MG63 (cell line): Measurements from ENCODE around the gene CBLB. TPM values are rescaled to one million over a fixed set of nuclear protein-coding genes. Genes with fewer than 3 reads are reported as not detected.
"Not testable (repeated sequence)": the region's sequence is repeated elsewhere in the genome, so short reads cannot be mapped to it uniquely, and the experiment has no call there.

ENCODE experiments used
- DNase-seq: peaks from one replicate; pipeline ENCODE4 v3.0.0-alpha.2; 2020
- H3K27me3 ChIP-seq: fragments of 250-450 bp; sonication (Bioruptor Pico); 2 replicates; pipeline ENCODE4 v1.5.1; 2020; ENCODE audit warnings: mild to moderate bottlenecking, moderate library complexity
- H3K36me3 ChIP-seq: fragments of 250-450 bp; sonication (Bioruptor Pico); 2 replicates; pipeline ENCODE4 v1.5.1; 2020; ENCODE audit warnings: mild to moderate bottlenecking, moderate library complexity
- H3K4me3 ChIP-seq: fragments of 250-450 bp; sonication (Bioruptor Pico); 2 replicates; pipeline ENCODE4 v1.5.1; 2020; ENCODE audit warnings: mild to moderate bottlenecking, moderate library complexity
- H3K9me3 ChIP-seq: fragments of 250-450 bp; sonication (Bioruptor Pico); 2 replicates; pipeline ENCODE4 v1.5.1; 2020; ENCODE audit warnings: mild to moderate bottlenecking, moderate library complexity
- total RNA-seq: library from RNA; depleted of rRNA; stranded (reverse); fragments of >200 nt; shearing (Covaris generic); gene quantifications from 2 replicates; pipeline ENCODE4 v1.2.3, GENCODE V29; 2014; ENCODE audit warnings: low replicate concordance

CBLB gene
- total RNA-seq, 1 experiment from 2014 or later: 2.9 TPM

GRCh38 chr3:105764378-105765307 is 104.2 kb downstream of the CBLB start:
- H3K27me3 ChIP-seq: no peaks in the 10 kb centered on the region
- no peak overlapping the region for H3K4me3 ChIP-seq
- H3K9me3 ChIP-seq: peaks cover 3% of the 10 kb centered on the region; the same call in 1 of the 2 replicates
- no peak for DNase-seq
- H3K36me3 ChIP-seq: no peaks in the 10 kb centered on the region; the same call in 1 of the 2 replicates

- no peak for DNase-seq
- Histone ChIP-seq H3K9me3 (peaks cover 3% of the 10 kb centered on the region; the same call in 1 of the 2 replicates), H3K4me3 (no peak overlapping the region), H3K36me3 (no peaks in the 10 kb centered on the region; the same call in 1 of the 2 replicates), H3K27me3 (no peaks in the 10 kb centered on the region)
Measured at GRCh38 chr3:105763659-105764036, 105.2 kb downstream of the CBLB start.

GRCh38 chr3:105762749-105763658 is 105.8 kb downstream of the CBLB start:
- Histone ChIP-seq H3K27me3 (no peaks in the 10 kb centered on the region), H3K4me3 (no peak overlapping the region), H3K36me3 (no peaks in the 10 kb centered on the region; the same call in 1 of the 2 replicates), H3K9me3 (peaks cover 3% of the 10 kb centered on the region; the same call in 1 of the 2 replicates)
- no peak for DNase-seq

- not testable (repeated sequence) for DNase-seq, H3K4me3 ChIP-seq, H3K27me3 ChIP-seq, H3K36me3 ChIP-seq, H3K9me3 ChIP-seq
Measured at GRCh38 chr3:105762214-105762613, 106.6 kb downstream of the CBLB start.

- Histone ChIP-seq H3K27me3 (no peaks in the 10 kb centered on the region), H3K4me3 (no peak overlapping the region), H3K36me3 (no peaks in the 10 kb centered on the region; the same call in 1 of the 2 replicates), H3K9me3 (peaks cover 3% of the 10 kb centered on the region; the same call in 1 of the 2 replicates)
- no peak for DNase-seq
Measured at GRCh38 chr3:105759442-105760078, 109.3 kb downstream of the CBLB start.

GRCh38 chr3:105758451-105758850 is 110.4 kb downstream of the CBLB start:
- no peak overlapping the region for H3K4me3 ChIP-seq
- H3K36me3 ChIP-seq: no peaks in the 10 kb centered on the region
- DNase-seq: peak; percentile 3
- H3K27me3 ChIP-seq: no peaks in the 10 kb centered on the region
- H3K9me3 ChIP-seq: peaks cover 3% of the 10 kb centered on the region; the same call in 1 of the 2 replicates

GRCh38 chr3:105755121-105755886 is 113.5 kb downstream of the CBLB start:
- H3K4me3 ChIP-seq: no peak overlapping the region
- no peaks in the 10 kb centered on the region for H3K9me3 ChIP-seq

GRCh38 chr3:105752791-105753415 is 115.9 kb downstream of the CBLB start:
- Histone ChIP-seq H3K9me3 (no peaks in the 10 kb centered on the region), H3K27me3 (no peaks in the 10 kb centered on the region), H3K36me3 (no peaks in the 10 kb centered on the region), H3K4me3 (no peak overlapping the region)
- no peak for DNase-seq

More at GRCh38 chr3:105755121-105755886, 113.5 kb downstream of the CBLB start:
- no peak for DNase-seq
- no peaks in the 10 kb centered on the region for H3K36me3 ChIP-seq
- no peaks in the 10 kb centered on the region for H3K27me3 ChIP-seq

GRCh38 chr3:105747696-105748095 is 121.1 kb downstream of the CBLB start:
- DNase-seq: no peak

GRCh38 chr3:105747060-105747541 is 121.7 kb downstream of the CBLB start:
- H3K27me3 ChIP-seq: no peaks in the 10 kb centered on the region
- no peak overlapping the region for H3K4me3 ChIP-seq
- DNase-seq: no peak
- H3K9me3 ChIP-seq: no peaks in the 10 kb centered on the region
- H3K36me3 ChIP-seq: no peaks in the 10 kb centered on the region

More at GRCh38 chr3:105747696-105748095, 121.1 kb downstream of the CBLB start:
- Histone ChIP-seq H3K9me3 (no peaks in the 10 kb centered on the region), H3K4me3 (no peak overlapping the region), H3K27me3 (no peaks in the 10 kb centered on the region), H3K36me3 (no peaks in the 10 kb centered on the region)

- no peaks in the 10 kb centered on the region for H3K27me3 ChIP-seq
- no peak overlapping the region for H3K4me3 ChIP-seq
- H3K36me3 ChIP-seq: no peaks in the 10 kb centered on the region
- no peak for DNase-seq
- H3K9me3 ChIP-seq: no peaks in the 10 kb centered on the region
Measured at GRCh38 chr3:105746231-105746996, 122.4 kb downstream of the CBLB start.

- no peak for DNase-seq
- no peaks in the 10 kb centered on the region for H3K27me3 ChIP-seq
Measured at GRCh38 chr3:105745046-105745445, 123.8 kb downstream of the CBLB start.

GRCh38 chr3:105744202-105744601 is 124.6 kb downstream of the CBLB start:
- Histone ChIP-seq H3K36me3 (no peaks in the 10 kb centered on the region), H3K4me3 (no peak overlapping the region), H3K9me3 (no peaks in the 10 kb centered on the region), H3K27me3 (no peaks in the 10 kb centered on the region)
- DNase-seq: no peak

More at GRCh38 chr3:105745046-105745445, 123.8 kb downstream of the CBLB start:
- Histone ChIP-seq H3K4me3 (no peak overlapping the region), H3K36me3 (no peaks in the 10 kb centered on the region), H3K9me3 (no peaks in the 10 kb centered on the region)

- Histone ChIP-seq H3K9me3 (no peaks in the 10 kb centered on the region), H3K36me3 (no peaks in the 10 kb centered on the region), H3K4me3 (no peak overlapping the region), H3K27me3 (no peaks in the 10 kb centered on the region)
- DNase-seq: no peak
Measured at GRCh38 chr3:105733356-105733755, 135.5 kb downstream of the CBLB start.

GRCh38 chr3:105731686-105732085 is 137.1 kb downstream of the CBLB start:
- no peak for DNase-seq
- Histone ChIP-seq H3K27me3 (no peaks in the 10 kb centered on the region), H3K36me3 (peaks cover 2% of the 10 kb centered on the region; the same call in 1 of the 2 replicates), H3K9me3 (peaks cover 7% of the 10 kb centered on the region; the same call in 1 of the 2 replicates), H3K4me3 (no peak overlapping the region)
